Measurements from ENCODE around the gene CLTC. TPM values are rescaled to one million over a fixed set of nuclear protein-coding genes. Genes with fewer than 3 reads are reported as not detected.

CLTC gene
- total and polyA plus RNA-seq, 2 experiments from 2014 or later = 107 to 344 TPM

- TF ChIP-seq ZNF462 (CRISPR knock-in tag; IDR thresholded peaks at IDR 0.05) (no peak), ZNF114 (CRISPR knock-in tag; IDR thresholded peaks at IDR 0.05) (no peak), JUNB (IDR thresholded peaks at IDR 0.05; ENCODE audit: unreplicated experiment) (no peak)
Measured at GRCh38 chr17:59698143-59698542, 78.4 kb downstream of the CLTC start (continued).

GRCh38 chr17:59699218-59699617 is 79.5 kb downstream of the CLTC start:
- Mint-ChIP-seq H3K27ac (no peak overlapping the region), H3K4me3 (no peak overlapping the region; the same call in 2 of the 3 replicates), H3K27me3 (ENCODE audit: insufficient read depth, low read depth, poor library complexity) (peaks cover 5% of the 10 kb centered on the region), H3K4me1 (peaks cover 16% of the 10 kb centered on the region), H3K9me3 (no peaks in the 10 kb centered on the region), H3K36me3 (ENCODE audit: low read depth) (peaks cover 62% of the 10 kb centered on the region)
- DNase-seq (ENCODE audit: low spot score) = no peak
- no peaks in the 10 kb centered on the region for H3K9me2 ChIP-seq (ENCODE audit: insufficient read depth)
- no peak for TF ChIP-seq NANOG (IDR thresholded peaks at IDR 0.05; ENCODE audit: borderline replicate concordance)
- H3K27ac ChIP-seq (ENCODE audit: low read depth) = no peak overlapping the region
- H4K20me1 ChIP-seq (replicated peaks; ENCODE audit: insufficient read depth) = peaks cover 91% of the 10 kb centered on the region
- H3K27me3 ChIP-seq (ENCODE audit: insufficient read depth) = no peaks in the 10 kb centered on the region
- peaks cover 29% of the 10 kb centered on the region for H3K36me3 ChIP-seq (ENCODE audit: insufficient read depth)
- peaks cover 16% of the 10 kb centered on the region for H3K4me1 ChIP-seq (ENCODE audit: insufficient read depth)
- ATAC-seq = no peak
- no peak overlapping the region for H3K4me2 ChIP-seq
- H2AFZ ChIP-seq = no peak overlapping the region
- H3F3A ChIP-seq (replicated peaks; ENCODE audit: low read depth) = peaks cover 16% of the 10 kb centered on the region
- no peak overlapping the region for H3K4me3 ChIP-seq
- H3K79me2 ChIP-seq (replicated peaks; ENCODE audit: insufficient read depth) = peaks cover 99% of the 10 kb centered on the region

- Mint-ChIP-seq H3K27ac (no peak overlapping the region), H3K4me1 (peaks cover 19% of the 10 kb centered on the region), H3K36me3 (ENCODE audit: low read depth) (peaks cover 61% of the 10 kb centered on the region), H3K4me3 (no peak overlapping the region), H3K27me3 (ENCODE audit: insufficient read depth, low read depth, poor library complexity) (peaks cover 5% of the 10 kb centered on the region), H3K9me3 (no peaks in the 10 kb centered on the region)
- peaks cover 14% of the 10 kb centered on the region for H3F3A ChIP-seq (replicated peaks; ENCODE audit: low read depth)
- H3K36me3 ChIP-seq (ENCODE audit: insufficient read depth) = peaks cover 24% of the 10 kb centered on the region
- peaks cover 16% of the 10 kb centered on the region for H3K4me1 ChIP-seq (ENCODE audit: insufficient read depth)
- no peak overlapping the region for H3K27ac ChIP-seq (ENCODE audit: low read depth)
- DNase-seq (ENCODE audit: low spot score) = no peak
- no peak overlapping the region for H3K4me2 ChIP-seq
- H3K79me2 ChIP-seq (replicated peaks; ENCODE audit: insufficient read depth) = peaks cover 100% of the 10 kb centered on the region
- ATAC-seq = no peak
- peaks cover 88% of the 10 kb centered on the region for H4K20me1 ChIP-seq (replicated peaks; ENCODE audit: insufficient read depth)
- H3K9me2 ChIP-seq (ENCODE audit: insufficient read depth) = no peaks in the 10 kb centered on the region
- H3K27me3 ChIP-seq (ENCODE audit: insufficient read depth) = no peaks in the 10 kb centered on the region
- no peak overlapping the region for H2AFZ ChIP-seq
- TF ChIP-seq EZH2 (IDR thresholded peaks at IDR 0.05; ENCODE audit: low read depth, unreplicated experiment) (no peak), ZNF114 (CRISPR knock-in tag; IDR thresholded peaks at IDR 0.05) (no peak), CREB1 (CRISPR knock-in tag; IDR thresholded peaks at IDR 0.05; ENCODE audit: low read depth) (no peak), CTCF (conservative IDR thresholded peaks at IDR 0.05; ENCODE audit: low read depth in 2 of 2) (no peak), NANOG (IDR thresholded peaks at IDR 0.05; ENCODE audit: borderline replicate concordance) (no peak)
- no peak overlapping the region for H3K4me3 ChIP-seq
Measured at GRCh38 chr17:59699786-59700185, 80.1 kb downstream of the CLTC start.
